ENCODE results near the gene NTN1. TPM values are rescaled to one million over a fixed set of nuclear protein-coding genes. Genes with fewer than 3 reads are reported as not detected.
A peak's percentile ranks its signal among the peaks of the same experiment; 100 is the strongest.

NTN1 gene
- total and polyA plus RNA-seq, 4 donors = 18.7 to 137 (median 60.1) TPM

DNA sequence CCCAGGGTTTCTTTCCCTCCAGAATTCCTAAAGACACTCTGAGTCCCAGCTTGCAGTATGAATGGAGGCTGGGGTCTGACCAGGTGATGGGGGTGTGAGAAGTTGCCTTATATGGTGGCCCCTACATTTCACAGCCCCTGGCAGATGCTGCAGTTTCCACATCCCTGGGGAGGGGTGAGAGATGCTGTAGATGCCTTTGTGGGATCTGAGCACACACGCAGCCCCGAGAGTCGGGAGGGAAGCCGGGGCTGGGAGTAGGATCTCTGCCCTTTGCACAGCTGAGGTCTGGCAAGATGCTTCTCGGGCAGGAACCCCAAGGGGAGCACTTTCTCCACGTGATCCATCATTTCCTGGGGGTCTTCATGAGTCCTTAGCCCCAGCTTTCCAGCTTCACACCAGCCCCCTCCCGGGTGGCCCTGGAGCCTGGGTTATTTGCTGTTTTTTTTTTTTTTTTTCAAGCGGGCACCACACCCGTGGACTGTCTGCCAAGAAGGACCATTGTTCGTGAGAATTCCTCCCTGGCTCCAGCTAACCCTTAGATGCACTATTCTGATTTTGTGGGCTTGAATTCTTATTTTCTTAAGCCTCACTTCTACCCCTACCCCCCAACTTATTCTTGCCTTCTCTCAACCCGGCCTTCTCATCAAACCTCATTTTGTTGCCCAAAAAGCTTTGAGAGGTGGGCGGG lies 50.6 kb downstream of the NTN1 start:
- Histone ChIP-seq H3K27me3 (ENCODE audit: control insufficient read depth, insufficient read depth, low read length) (no peaks in the 10 kb centered on the region), H3K9me3 (ENCODE audit: control insufficient read depth, insufficient read depth, low read length) (no peaks in the 10 kb centered on the region), H3K27ac (ENCODE audit: low read depth, low read length) (peak overlapping the region; percentile 69), H3K4me1 (ENCODE audit: control insufficient read depth, insufficient read depth, low read length) (peaks cover 36% of the 10 kb centered on the region), H3K36me3 (ENCODE audit: control insufficient read depth, insufficient read depth, low read length) (peaks cover 3% of the 10 kb centered on the region), H3K4me3 (ENCODE audit: low read depth, low read length) (no peak overlapping the region)
- DNase-seq (ENCODE audit: low read depth in 4 of 6, low spot score in 6 of 6) = peak in 1 of 6 donors; percentile 18
- WGBS (ENCODE audit: insufficient coverage) = 34% methylated on average over 9 of the region's 12 CpGs

DNA sequence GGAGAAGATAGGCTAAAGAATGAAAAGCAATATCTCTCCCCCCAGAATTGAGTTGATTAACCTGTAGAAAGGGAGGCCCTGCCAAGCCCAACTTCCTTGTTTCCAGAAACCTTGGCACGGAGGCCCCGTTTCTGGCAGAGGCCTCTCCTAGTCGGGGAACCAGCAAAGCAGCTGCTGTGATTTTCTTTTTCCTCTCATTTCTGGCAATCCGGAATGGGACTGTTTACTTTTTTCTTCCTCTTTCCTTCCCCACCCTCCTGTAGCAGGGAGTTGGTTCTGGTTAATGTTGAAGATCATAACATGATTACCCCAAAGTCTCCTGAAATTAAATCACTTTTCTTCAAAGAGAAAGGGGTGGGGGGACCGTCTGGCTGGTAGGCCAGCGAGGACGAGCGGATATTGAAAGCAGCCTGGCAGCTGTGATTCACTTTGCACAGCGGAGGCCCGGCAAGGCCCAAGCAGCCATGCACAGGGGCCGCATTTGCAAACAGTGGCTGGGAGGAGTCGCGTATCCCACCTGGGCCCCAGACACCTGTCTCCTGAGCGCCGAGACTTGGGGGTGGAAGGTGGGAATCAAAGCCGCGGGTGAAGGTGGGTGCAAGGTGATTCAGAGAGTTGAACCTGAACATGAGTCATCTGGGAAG lies 51.5 kb downstream of the NTN1 start:
- Histone ChIP-seq H3K4me1 (ENCODE audit: control insufficient read depth, insufficient read depth, low read length) (peaks cover 36% of the 10 kb centered on the region), H3K36me3 (ENCODE audit: control insufficient read depth, insufficient read depth, low read length) (peaks cover 3% of the 10 kb centered on the region), H3K4me3 (ENCODE audit: low read depth, low read length) (no peak overlapping the region), H3K9me3 (ENCODE audit: control insufficient read depth, insufficient read depth, low read length) (no peaks in the 10 kb centered on the region), H3K27me3 (ENCODE audit: control insufficient read depth, insufficient read depth, low read length) (no peaks in the 10 kb centered on the region), H3K27ac (ENCODE audit: low read depth, low read length) (peak overlapping the region; percentile 69)
- peak in 4 of 6 donors; percentile 45 to 87 (median 61) for DNase-seq (ENCODE audit: low read depth in 4 of 6, low spot score in 6 of 6)
- 38% methylated on average over 13 of the region's 17 CpGs for WGBS (ENCODE audit: insufficient coverage)

DNA sequence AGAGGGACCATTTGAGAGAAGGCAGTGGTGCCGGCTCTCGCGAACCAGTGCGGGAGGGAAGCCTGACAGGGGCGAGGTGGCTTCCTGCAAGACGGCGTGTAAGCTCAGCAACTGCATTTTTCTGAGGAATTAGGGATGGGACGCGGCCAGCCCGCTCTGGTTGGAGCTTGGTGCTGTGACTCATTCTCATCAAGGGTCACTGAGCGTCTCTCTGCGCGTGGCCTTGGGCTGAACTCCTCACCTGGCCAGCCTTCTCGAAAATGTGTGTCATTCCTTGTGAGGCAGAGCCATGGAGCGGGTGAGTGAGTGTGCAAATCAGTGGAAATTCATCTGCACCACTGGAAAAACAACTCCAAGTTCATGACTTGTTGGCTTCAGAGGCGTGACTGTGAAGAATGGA lies 52.8 kb downstream of the NTN1 start:
- WGBS (ENCODE audit: insufficient coverage) = 98% methylated on average over 15 of the region's 16 CpGs
- no peaks in the 10 kb centered on the region for H3K27me3 ChIP-seq (ENCODE audit: control insufficient read depth, insufficient read depth, low read length)
- no peak overlapping the region for H3K4me3 ChIP-seq (ENCODE audit: low read depth, low read length)
- H3K27ac ChIP-seq (ENCODE audit: low read depth, low read length) = no peak overlapping the region
- H3K4me1 ChIP-seq (ENCODE audit: control insufficient read depth, insufficient read depth, low read length) = peaks cover 36% of the 10 kb centered on the region
- DNase-seq (ENCODE audit: low read depth in 4 of 6, low spot score in 6 of 6) = no peak
- no peaks in the 10 kb centered on the region for H3K9me3 ChIP-seq (ENCODE audit: control insufficient read depth, insufficient read depth, low read length)
- H3K36me3 ChIP-seq (ENCODE audit: control insufficient read depth, insufficient read depth, low read length) = peaks cover 3% of the 10 kb centered on the region

DNA sequence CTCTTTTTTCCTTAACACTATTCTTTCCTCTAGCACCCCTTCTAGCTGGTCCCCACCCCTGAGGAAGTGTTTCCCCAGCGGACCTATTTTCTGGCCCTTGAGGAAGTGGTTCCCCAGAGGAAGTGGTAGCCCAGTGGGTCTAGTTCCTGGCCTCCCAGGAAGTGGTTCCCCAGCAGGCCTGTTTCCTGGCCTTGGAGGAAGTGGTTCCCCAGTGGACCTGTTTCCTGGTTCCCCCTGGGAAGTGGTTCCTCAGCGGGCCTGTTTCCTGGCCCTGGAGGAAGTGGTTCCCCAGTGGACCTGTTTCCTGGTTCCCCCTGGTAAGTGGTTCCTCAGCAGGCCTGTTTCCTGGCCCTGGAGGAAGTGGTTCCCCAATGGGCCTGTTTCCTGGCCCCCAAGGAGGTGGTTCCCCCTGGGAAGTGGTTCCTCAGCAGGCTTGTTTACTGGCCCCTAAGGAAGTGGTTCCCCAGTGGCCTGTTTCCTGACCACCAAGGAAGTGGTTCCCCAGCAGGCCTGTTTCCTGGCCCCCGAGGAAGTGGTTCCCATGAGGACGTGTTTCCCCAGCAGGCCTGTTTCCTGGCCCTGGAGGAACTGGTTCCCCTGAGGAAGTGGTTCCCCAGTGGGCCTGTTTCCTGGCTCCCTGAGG lies 58.3 kb downstream of the NTN1 start:
- Histone ChIP-seq H3K27ac (ENCODE audit: low read depth, low read length) (no peak overlapping the region), H3K36me3 (ENCODE audit: control insufficient read depth, insufficient read depth, low read length) (peaks cover 5% of the 10 kb centered on the region), H3K4me1 (ENCODE audit: control insufficient read depth, insufficient read depth, low read length) (peaks cover 6% of the 10 kb centered on the region), H3K9me3 (ENCODE audit: control insufficient read depth, insufficient read depth, low read length) (no peaks in the 10 kb centered on the region), H3K4me3 (ENCODE audit: low read depth, low read length) (no peak overlapping the region), H3K27me3 (ENCODE audit: control insufficient read depth, insufficient read depth, low read length) (no peaks in the 10 kb centered on the region)
- DNase-seq (ENCODE audit: low read depth in 4 of 6, low spot score in 6 of 6) = no peak
- WGBS (ENCODE audit: insufficient coverage) = 86% methylated on average over 4 of the region's 4 CpGs

DNA sequence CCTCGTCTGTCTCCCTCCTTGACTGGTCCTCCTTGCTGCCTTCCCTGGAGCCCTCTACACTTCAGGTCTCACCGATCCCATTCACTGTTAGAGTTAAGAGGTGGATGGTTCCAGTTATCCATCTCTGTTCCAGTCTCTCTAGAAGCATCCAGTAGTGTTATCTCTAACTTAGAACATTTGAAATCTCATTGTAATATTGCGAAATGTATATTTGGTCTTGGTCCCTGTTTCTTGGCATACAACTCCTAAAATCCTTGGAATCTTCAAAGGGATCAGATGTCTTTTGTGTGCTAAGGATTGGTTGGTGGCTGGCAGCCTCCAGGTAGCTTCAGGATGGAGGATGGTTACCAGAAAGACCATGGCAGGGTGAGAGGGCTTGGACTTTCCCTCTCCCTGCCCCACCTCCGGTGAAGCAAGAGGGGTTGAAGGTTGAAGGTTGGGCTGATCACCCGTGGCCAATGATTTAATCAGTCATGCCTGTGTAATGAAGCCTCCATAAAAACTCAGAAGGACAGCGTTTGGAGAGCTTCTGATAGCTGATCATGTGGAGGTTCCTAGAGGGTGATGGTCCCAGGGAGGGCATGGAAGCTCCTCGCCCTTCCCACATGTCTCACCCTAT lies 59.1 kb downstream of the NTN1 start:
- no peak for DNase-seq (ENCODE audit: low read depth in 4 of 6, low spot score in 6 of 6)
- Histone ChIP-seq H3K36me3 (ENCODE audit: control insufficient read depth, insufficient read depth, low read length) (peaks cover 5% of the 10 kb centered on the region), H3K27ac (ENCODE audit: low read depth, low read length) (no peak overlapping the region), H3K4me1 (ENCODE audit: control insufficient read depth, insufficient read depth, low read length) (peaks cover 4% of the 10 kb centered on the region), H3K4me3 (ENCODE audit: low read depth, low read length) (no peak overlapping the region), H3K27me3 (ENCODE audit: control insufficient read depth, insufficient read depth, low read length) (no peaks in the 10 kb centered on the region), H3K9me3 (ENCODE audit: control insufficient read depth, insufficient read depth, low read length) (no peaks in the 10 kb centered on the region)
- WGBS (ENCODE audit: insufficient coverage) = 65% methylated on average over 2 of the region's 7 CpGs

DNA sequence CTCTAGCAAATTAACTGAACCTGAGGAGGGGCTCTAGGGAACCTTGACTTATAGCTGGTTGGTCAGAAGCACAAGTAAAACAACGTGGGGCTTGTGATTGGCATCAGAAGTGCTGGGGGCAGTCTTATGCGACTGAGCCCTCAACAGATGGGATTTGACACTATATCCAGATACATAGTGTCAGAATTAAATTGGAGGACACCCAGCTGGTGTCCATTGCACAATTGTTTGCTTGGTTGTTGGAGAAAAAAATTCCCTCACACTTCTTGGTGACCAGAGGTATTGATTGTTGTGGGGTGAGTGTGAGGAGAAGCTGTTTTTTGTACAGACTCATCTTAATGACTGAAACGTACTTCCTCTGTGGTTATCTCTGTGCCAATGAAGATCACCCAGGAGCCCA lies 59.7 kb downstream of the NTN1 start:
- WGBS (ENCODE audit: insufficient coverage) = 0% methylated on average over 1 of the region's 3 CpGs
- H3K27me3 ChIP-seq (ENCODE audit: control insufficient read depth, insufficient read depth, low read length) = no peaks in the 10 kb centered on the region
- no peaks in the 10 kb centered on the region for H3K4me1 ChIP-seq (ENCODE audit: control insufficient read depth, insufficient read depth, low read length)
- H3K36me3 ChIP-seq (ENCODE audit: control insufficient read depth, insufficient read depth, low read length) = peaks cover 5% of the 10 kb centered on the region
- no peak overlapping the region for H3K27ac ChIP-seq (ENCODE audit: low read depth, low read length)
- H3K4me3 ChIP-seq (ENCODE audit: low read depth, low read length) = no peak overlapping the region
- no peaks in the 10 kb centered on the region for H3K9me3 ChIP-seq (ENCODE audit: control insufficient read depth, insufficient read depth, low read length)
- DNase-seq (ENCODE audit: low read depth in 4 of 6, low spot score in 6 of 6) = no peak

DNA sequence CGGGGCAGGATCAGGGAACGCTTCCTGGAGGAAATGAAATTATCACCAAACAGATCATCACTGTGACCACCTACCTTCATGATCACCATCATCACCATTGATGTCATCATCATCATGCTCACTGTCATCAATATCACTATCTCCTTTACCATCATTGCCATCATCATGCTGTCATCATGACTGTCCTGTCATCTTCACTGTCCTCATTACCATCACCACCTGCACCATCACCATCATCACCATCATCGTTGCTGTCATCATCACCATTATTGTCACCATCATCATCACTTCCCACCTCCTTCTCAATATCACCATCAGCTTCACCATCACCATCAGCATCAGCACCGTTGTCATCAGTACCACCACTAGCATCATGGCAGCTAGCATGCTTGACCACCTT lies 65.3 kb downstream of the NTN1 start:
- H3K27me3 ChIP-seq (ENCODE audit: control insufficient read depth, insufficient read depth, low read length) = no peaks in the 10 kb centered on the region
- no peak overlapping the region for H3K27ac ChIP-seq (ENCODE audit: low read depth, low read length)
- peaks cover 2% of the 10 kb centered on the region for H3K36me3 ChIP-seq (ENCODE audit: control insufficient read depth, insufficient read depth, low read length)
- 97% methylated on average over 2 of the region's 4 CpGs for WGBS (ENCODE audit: insufficient coverage)
- DNase-seq (ENCODE audit: low read depth in 4 of 6, low spot score in 6 of 6) = no peak
- no peaks in the 10 kb centered on the region for H3K9me3 ChIP-seq (ENCODE audit: control insufficient read depth, insufficient read depth, low read length)
- no peak overlapping the region for H3K4me3 ChIP-seq (ENCODE audit: low read depth, low read length)
- H3K4me1 ChIP-seq (ENCODE audit: control insufficient read depth, insufficient read depth, low read length) = peaks cover 40% of the 10 kb centered on the region

DNA sequence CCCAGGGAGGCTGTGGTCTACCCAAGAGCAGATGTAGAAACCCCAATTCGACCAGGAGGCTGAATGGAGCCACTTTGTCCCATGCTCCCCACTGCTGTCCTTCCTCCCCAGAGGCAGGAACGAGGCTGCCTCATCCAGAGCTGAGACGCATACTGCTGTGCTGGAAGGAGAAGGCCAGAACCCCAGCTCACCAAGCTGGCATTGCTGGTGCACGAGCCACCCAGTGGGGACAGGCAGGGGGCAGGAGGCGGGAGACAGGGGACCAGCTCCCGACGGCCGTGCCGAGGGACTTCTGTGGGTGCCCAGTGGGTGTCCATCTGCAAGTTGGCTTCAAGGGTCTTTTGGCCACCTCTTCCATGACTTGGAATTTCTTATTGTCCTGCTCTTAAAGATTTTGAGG lies 66.6 kb downstream of the NTN1 start:
- H3K4me1 ChIP-seq (ENCODE audit: control insufficient read depth, insufficient read depth, low read length) = peaks cover 40% of the 10 kb centered on the region
- no peak overlapping the region for H3K4me3 ChIP-seq (ENCODE audit: low read depth, low read length)
- no peak overlapping the region for H3K27ac ChIP-seq (ENCODE audit: low read depth, low read length)
- DNase-seq (ENCODE audit: low read depth in 4 of 6, low spot score in 6 of 6) = no peak
- no peaks in the 10 kb centered on the region for H3K9me3 ChIP-seq (ENCODE audit: control insufficient read depth, insufficient read depth, low read length)
- H3K36me3 ChIP-seq (ENCODE audit: control insufficient read depth, insufficient read depth, low read length) = peaks cover 2% of the 10 kb centered on the region
- 78% methylated on average over 9 of the region's 9 CpGs for WGBS (ENCODE audit: insufficient coverage)
- H3K27me3 ChIP-seq (ENCODE audit: control insufficient read depth, insufficient read depth, low read length) = no peaks in the 10 kb centered on the region

DNA sequence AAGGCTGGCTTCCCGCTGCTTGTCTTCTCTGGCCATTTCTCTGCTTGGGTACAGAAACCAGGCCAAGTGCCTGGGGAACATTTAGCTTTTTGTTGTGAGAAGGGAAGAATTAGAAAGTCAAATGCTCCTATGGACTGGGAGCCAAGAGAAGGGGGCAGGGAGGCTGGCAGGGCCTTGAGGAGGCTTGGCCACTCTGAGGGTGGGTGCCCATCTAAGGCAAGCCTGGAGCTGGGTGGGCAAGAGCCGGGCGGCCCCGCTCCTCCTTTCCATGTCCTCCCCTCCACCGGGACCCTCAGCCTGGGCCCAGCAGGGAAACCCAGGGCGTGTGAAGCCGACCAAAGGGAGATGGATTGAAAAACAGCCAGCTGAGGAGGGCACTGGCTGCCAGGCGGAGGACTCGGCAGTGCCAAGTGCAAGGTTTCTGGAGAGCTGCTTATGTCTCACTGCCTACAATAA lies 69.4 kb downstream of the NTN1 start:
- H3K9me3 ChIP-seq (ENCODE audit: control insufficient read depth, insufficient read depth, low read length) = no peaks in the 10 kb centered on the region
- WGBS (ENCODE audit: insufficient coverage) = 34% methylated on average over 6 of the region's 9 CpGs
- H3K36me3 ChIP-seq (ENCODE audit: control insufficient read depth, insufficient read depth, low read length) = peaks cover 2% of the 10 kb centered on the region
- no peaks in the 10 kb centered on the region for H3K27me3 ChIP-seq (ENCODE audit: control insufficient read depth, insufficient read depth, low read length)
- peak overlapping the region; percentile 67 for H3K27ac ChIP-seq (ENCODE audit: low read depth, low read length)
- DNase-seq (ENCODE audit: low read depth in 4 of 6, low spot score in 6 of 6) = peak; percentile 26 to 88 (median 64)
- peaks cover 40% of the 10 kb centered on the region for H3K4me1 ChIP-seq (ENCODE audit: control insufficient read depth, insufficient read depth, low read length)
- no peak overlapping the region for H3K4me3 ChIP-seq (ENCODE audit: low read depth, low read length)
